Central memory CD4-positive, alpha-beta T cell (primary cell): Measurements from ENCODE around the gene SHISA9.

Experiments
- DNase-seq: peaks from one replicate; pipeline ENCODE4 v3.0.0; 2022

SHISA9 gene

GRCh38 chr16:12959072-12959471 lies 57.7 kb downstream of the SHISA9 start:
- DNase-seq = no peak

- no peak for DNase-seq
Measured at GRCh38 chr16:12961626-12962025, 60.2 kb downstream of the SHISA9 start.

- DNase-seq = no peak
Measured at GRCh38 chr16:12964461-12964860, 63.1 kb downstream of the SHISA9 start.

GRCh38 chr16:12965274-12965804 lies 63.9 kb downstream of the SHISA9 start:
- no peak for DNase-seq

GRCh38 chr16:12971241-12971640 lies 69.8 kb downstream of the SHISA9 start:
- DNase-seq = no peak

GRCh38 chr16:12972246-12972645 lies 70.8 kb downstream of the SHISA9 start:
- no peak for DNase-seq

- DNase-seq = no peak
Measured at GRCh38 chr16:12975766-12976165, 74.4 kb downstream of the SHISA9 start.

- DNase-seq = no peak
Measured at GRCh38 chr16:12976496-12976895, 75.1 kb downstream of the SHISA9 start.

- DNase-seq = no peak
Measured at GRCh38 chr16:12976936-12977335, 75.5 kb downstream of the SHISA9 start.

GRCh38 chr16:12985516-12985915 lies 84.1 kb downstream of the SHISA9 start:
- no peak for DNase-seq

GRCh38 chr16:12988071-12988470 lies 86.7 kb downstream of the SHISA9 start:
- DNase-seq = no peak

- no peak for DNase-seq
Measured at GRCh38 chr16:12992066-12992465, 90.7 kb downstream of the SHISA9 start.

GRCh38 chr16:12994402-12994801 lies 93.0 kb downstream of the SHISA9 start:
- no peak for DNase-seq

GRCh38 chr16:12995721-12996372 lies 94.4 kb downstream of the SHISA9 start:
- no peak for DNase-seq

- DNase-seq = no peak
Measured at GRCh38 chr16:12998361-12999085, 97.1 kb downstream of the SHISA9 start.

GRCh38 chr16:12999368-12999767 lies 98.0 kb downstream of the SHISA9 start:
- no peak for DNase-seq

GRCh38 chr16:13005721-13006247 lies 104.4 kb downstream of the SHISA9 start:
- no peak for DNase-seq

- no peak for DNase-seq
Measured at GRCh38 chr16:13012601-13013000, 111.2 kb downstream of the SHISA9 start.

- no peak for DNase-seq
Measured at GRCh38 chr16:13013043-13013442, 111.6 kb downstream of the SHISA9 start.

- no peak for DNase-seq
Measured at GRCh38 chr16:13014476-13014875, 113.1 kb downstream of the SHISA9 start.

GRCh38 chr16:13018026-13018425 lies 116.6 kb downstream of the SHISA9 start:
- no peak for DNase-seq

- DNase-seq = no peak
Measured at GRCh38 chr16:13021996-13022395, 120.6 kb downstream of the SHISA9 start.

GRCh38 chr16:13029786-13030185 lies 128.4 kb downstream of the SHISA9 start:
- no peak for DNase-seq

- DNase-seq = no peak
Measured at GRCh38 chr16:13030769-13031168, 129.4 kb downstream of the SHISA9 start.
